SK-N-SH treated with all-trans-retinoic acid at 6 μM for 48 hours (cell line): Measurements from ENCODE around the gene AMZ1.

Experiments
- ATAC-seq: fragments of 200-7000 bp; cut with Tn5 transposase; 3 replicates; pipeline ENCODE4 v1.9.1; 2020; ENCODE audit warnings: mild to moderate bottlenecking, moderate library complexity
- ARNTL ChIP-seq: fragments of 450-650 bp; formaldehyde crosslinking; IDR thresholded peaks from 2 replicates; pipeline ENCODE4 v1.5.0; 2020; ENCODE audit warnings: low read depth, mild to moderate bottlenecking, moderate library complexity, borderline replicate concordance
- BACH2 ChIP-seq: fragments of 250-450 bp; sonication (Bioruptor Pico); IDR thresholded peaks from 2 replicates; pipeline ENCODE4 v1.9.0; 2021; ENCODE audit warnings: mild to moderate bottlenecking, borderline replicate concordance
- CREB5 ChIP-seq: fragments of 250-450 bp; sonication (Bioruptor Pico); IDR thresholded peaks from 2 replicates; pipeline ENCODE4 v1.5.1; 2020; ENCODE audit warnings: low read depth, mild to moderate bottlenecking, moderate library complexity
- CSDC2 ChIP-seq: fragments of 250-450 bp; sonication (Bioruptor Pico); IDR thresholded peaks from 2 replicates; pipeline ENCODE4 v1.5.0; 2020; ENCODE audit warnings: mild to moderate bottlenecking, moderate library complexity
- ESRRG ChIP-seq: fragments of 250-450 bp; sonication (Bioruptor Pico); IDR thresholded peaks from 2 replicates; pipeline ENCODE4 v1.6.1; 2021; ENCODE audit warnings: mild to moderate bottlenecking
- ISL1 ChIP-seq: fragments of 250-450 bp; sonication (Bioruptor Pico); IDR thresholded peaks from 2 replicates; pipeline ENCODE4 v2.1.2; 2022; ENCODE audit warnings: mild to moderate bottlenecking, moderate library complexity
- OSR1 ChIP-seq: fragments of 250-450 bp; sonication (Bioruptor Pico); IDR thresholded peaks from 2 replicates; pipeline ENCODE4 v1.8.0; 2022; ENCODE audit warnings: moderate library complexity, mild to moderate bottlenecking, inconsistent platforms
- PATZ1 ChIP-seq: fragments of 250-450 bp; sonication (Bioruptor Pico); IDR thresholded peaks from 2 replicates; pipeline ENCODE4 v1.8.0; 2020; ENCODE audit warnings: mild to moderate bottlenecking, moderate library complexity, borderline replicate concordance
- RARB ChIP-seq: fragments of 250-450 bp; sonication (Bioruptor Pico); IDR thresholded peaks from 2 replicates; pipeline ENCODE4 v1.8.0; 2021; ENCODE audit warnings: mild to moderate bottlenecking, moderate library complexity
- TCF4 ChIP-seq: fragments of 250-450 bp; sonication (Bioruptor Pico); IDR thresholded peaks from 2 replicates; pipeline ENCODE4 v1.8.0; 2021; ENCODE audit warnings: mild to moderate bottlenecking, moderate library complexity, borderline replicate concordance
- TOX ChIP-seq: fragments of 250-450 bp; sonication (Bioruptor Pico); IDR thresholded peaks from 2 replicates; pipeline ENCODE4 v1.8.0; 2021; ENCODE audit warnings: mild to moderate bottlenecking, moderate library complexity, borderline replicate concordance
- ZC3H10 ChIP-seq: fragments of 250-450 bp; sonication (Bioruptor Pico); IDR thresholded peaks from 2 replicates; pipeline ENCODE4 v1.5.1; 2021; ENCODE audit warnings: mild to moderate bottlenecking, moderate library complexity
- ZFP3 ChIP-seq: fragments of 250-450 bp; sonication (Bioruptor Pico); IDR thresholded peaks from 2 replicates; pipeline ENCODE4 v1.5.0; 2020; ENCODE audit warnings: mild to moderate bottlenecking, moderate library complexity
- ZFP30 ChIP-seq: fragments of 450-650 bp; formaldehyde crosslinking; IDR thresholded peaks from 2 replicates; pipeline ENCODE4 v1.5.0; 2022; ENCODE audit warnings: mild to moderate bottlenecking, moderate library complexity
- ZNF565 ChIP-seq: fragments of 450-650 bp; formaldehyde crosslinking; conservative IDR thresholded peaks from 2 replicates; pipeline ENCODE4 v1.5.0; 2020; ENCODE audit warnings: low read depth, mild to moderate bottlenecking, moderate library complexity
- ZNF70 ChIP-seq: fragments of 450-650 bp; formaldehyde crosslinking; IDR thresholded peaks from 2 replicates; pipeline ENCODE4 v1.5.0; 2020; ENCODE audit warnings: mild to moderate bottlenecking, moderate library complexity
- ZNF8 ChIP-seq: fragments of 450-650 bp; formaldehyde crosslinking; IDR thresholded peaks from 2 replicates; pipeline ENCODE4 v1.5.0; 2020; ENCODE audit warnings: mild to moderate bottlenecking, moderate library complexity
- TF ChIP-seq, protein P1 (sequence below): fragments of 250-450 bp; sonication (Bioruptor Pico); IDR thresholded peaks from 2 replicates; pipeline ENCODE4 v1.5.0; 2020; ENCODE audit warnings: mild to moderate bottlenecking, moderate library complexity
- TF ChIP-seq, protein P2 (sequence below): fragments of 250-450 bp; sonication (Bioruptor Pico); IDR thresholded peaks from 2 replicates; pipeline ENCODE4 v1.5.1; 2021; ENCODE audit warnings: mild to moderate bottlenecking, moderate library complexity

Gene AMZ1

GRCh38 chr7:2706685-2707126 is 18.7 kb downstream of the AMZ1 start (continued):
- TF ChIP-seq, protein P1, sequence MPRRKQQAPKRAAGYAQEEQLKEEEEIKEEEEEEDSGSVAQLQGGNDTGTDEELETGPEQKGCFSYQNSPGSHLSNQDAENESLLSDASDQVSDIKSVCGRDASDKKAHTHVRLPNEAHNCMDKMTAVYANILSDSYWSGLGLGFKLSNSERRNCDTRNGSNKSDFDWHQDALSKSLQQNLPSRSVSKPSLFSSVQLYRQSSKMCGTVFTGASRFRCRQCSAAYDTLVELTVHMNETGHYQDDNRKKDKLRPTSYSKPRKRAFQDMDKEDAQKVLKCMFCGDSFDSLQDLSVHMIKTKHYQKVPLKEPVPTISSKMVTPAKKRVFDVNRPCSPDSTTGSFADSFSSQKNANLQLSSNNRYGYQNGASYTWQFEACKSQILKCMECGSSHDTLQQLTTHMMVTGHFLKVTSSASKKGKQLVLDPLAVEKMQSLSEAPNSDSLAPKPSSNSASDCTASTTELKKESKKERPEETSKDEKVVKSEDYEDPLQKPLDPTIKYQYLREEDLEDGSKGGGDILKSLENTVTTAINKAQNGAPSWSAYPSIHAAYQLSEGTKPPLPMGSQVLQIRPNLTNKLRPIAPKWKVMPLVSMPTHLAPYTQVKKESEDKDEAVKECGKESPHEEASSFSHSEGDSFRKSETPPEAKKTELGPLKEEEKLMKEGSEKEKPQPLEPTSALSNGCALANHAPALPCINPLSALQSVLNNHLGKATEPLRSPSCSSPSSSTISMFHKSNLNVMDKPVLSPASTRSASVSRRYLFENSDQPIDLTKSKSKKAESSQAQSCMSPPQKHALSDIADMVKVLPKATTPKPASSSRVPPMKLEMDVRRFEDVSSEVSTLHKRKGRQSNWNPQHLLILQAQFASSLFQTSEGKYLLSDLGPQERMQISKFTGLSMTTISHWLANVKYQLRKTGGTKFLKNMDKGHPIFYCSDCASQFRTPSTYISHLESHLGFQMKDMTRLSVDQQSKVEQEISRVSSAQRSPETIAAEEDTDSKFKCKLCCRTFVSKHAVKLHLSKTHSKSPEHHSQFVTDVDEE (CRISPR knock-in tag), result no peak
- TF ChIP-seq ZFP3 (CRISPR knock-in tag) (no peak), PATZ1 (no peak), TOX (CRISPR knock-in tag) (no peak), BACH2 (no peak), OSR1 (CRISPR knock-in tag) (no peak), ZFP30 (CRISPR knock-in tag) (no peak), RARB (no peak), ZNF70 (CRISPR knock-in tag) (no peak), ZNF565 (CRISPR knock-in tag) (no peak), TCF4 (CRISPR knock-in tag) (no peak), ZC3H10 (CRISPR knock-in tag) (no peak), CSDC2 (CRISPR knock-in tag) (no peak), ZNF8 (CRISPR knock-in tag) (no peak), ARNTL (CRISPR knock-in tag) (no peak), ISL1 (CRISPR knock-in tag) (no peak)

DNA sequence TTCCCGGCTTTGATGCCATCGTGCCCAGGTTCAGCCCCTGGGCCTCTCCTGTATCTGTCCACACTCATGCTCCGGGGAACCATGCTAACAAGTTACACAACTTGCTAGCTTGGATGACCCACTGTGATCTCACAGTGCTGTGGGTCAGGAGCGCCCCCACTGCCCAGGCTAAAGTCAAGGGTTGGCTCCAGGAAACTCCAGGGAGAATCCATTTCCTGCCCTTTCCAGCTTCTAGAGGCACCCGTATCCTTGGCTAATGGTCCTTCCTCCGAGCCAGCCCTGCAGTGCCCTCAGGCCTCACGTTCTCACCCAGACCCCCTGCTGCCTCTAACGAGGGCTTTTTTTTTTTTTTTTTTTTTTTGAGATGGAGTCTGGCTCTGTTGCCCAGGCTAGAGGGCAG is 19.5 kb downstream of the AMZ1 start:
- ATAC-seq, result no peak
- TF ChIP-seq ZFP30 (CRISPR knock-in tag), result no peak
- TF ChIP-seq CREB5 (CRISPR knock-in tag), result no peak
- no peak for TF ChIP-seq ARNTL (CRISPR knock-in tag)
- TF ChIP-seq TOX (CRISPR knock-in tag), result no peak
- TF ChIP-seq OSR1 (CRISPR knock-in tag), result no peak
- TF ChIP-seq, protein P2, sequence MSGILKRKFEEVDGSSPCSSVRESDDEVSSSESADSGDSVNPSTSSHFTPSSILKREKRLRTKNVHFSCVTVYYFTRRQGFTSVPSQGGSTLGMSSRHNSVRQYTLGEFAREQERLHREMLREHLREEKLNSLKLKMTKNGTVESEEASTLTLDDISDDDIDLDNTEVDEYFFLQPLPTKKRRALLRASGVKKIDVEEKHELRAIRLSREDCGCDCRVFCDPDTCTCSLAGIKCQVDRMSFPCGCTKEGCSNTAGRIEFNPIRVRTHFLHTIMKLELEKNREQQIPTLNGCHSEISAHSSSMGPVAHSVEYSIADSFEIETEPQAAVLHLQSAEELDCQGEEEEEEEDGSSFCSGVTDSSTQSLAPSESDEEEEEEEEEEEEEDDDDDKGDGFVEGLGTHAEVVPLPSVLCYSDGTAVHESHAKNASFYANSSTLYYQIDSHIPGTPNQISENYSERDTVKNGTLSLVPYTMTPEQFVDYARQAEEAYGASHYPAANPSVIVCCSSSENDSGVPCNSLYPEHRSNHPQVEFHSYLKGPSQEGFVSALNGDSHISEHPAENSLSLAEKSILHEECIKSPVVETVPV (CRISPR knock-in tag), result no peak
- TF ChIP-seq, protein P1 (CRISPR knock-in tag), result no peak
- TF ChIP-seq ZNF8 (CRISPR knock-in tag), result no peak
- no peak for TF ChIP-seq RARB
- TF ChIP-seq ZNF565 (CRISPR knock-in tag), result no peak
- no peak for TF ChIP-seq ESRRG
- TF ChIP-seq PATZ1, result no peak
